Measurements from ENCODE around the gene SINHCAF. TPM values are rescaled to one million over a fixed set of nuclear protein-coding genes. Genes with fewer than 3 reads are reported as not detected.
A peak's percentile ranks its signal among the peaks of the same experiment; 100 is the strongest.

Gene SINHCAF
- total RNA-seq, 1 donor from 2014 or later: 115 TPM

DNA sequence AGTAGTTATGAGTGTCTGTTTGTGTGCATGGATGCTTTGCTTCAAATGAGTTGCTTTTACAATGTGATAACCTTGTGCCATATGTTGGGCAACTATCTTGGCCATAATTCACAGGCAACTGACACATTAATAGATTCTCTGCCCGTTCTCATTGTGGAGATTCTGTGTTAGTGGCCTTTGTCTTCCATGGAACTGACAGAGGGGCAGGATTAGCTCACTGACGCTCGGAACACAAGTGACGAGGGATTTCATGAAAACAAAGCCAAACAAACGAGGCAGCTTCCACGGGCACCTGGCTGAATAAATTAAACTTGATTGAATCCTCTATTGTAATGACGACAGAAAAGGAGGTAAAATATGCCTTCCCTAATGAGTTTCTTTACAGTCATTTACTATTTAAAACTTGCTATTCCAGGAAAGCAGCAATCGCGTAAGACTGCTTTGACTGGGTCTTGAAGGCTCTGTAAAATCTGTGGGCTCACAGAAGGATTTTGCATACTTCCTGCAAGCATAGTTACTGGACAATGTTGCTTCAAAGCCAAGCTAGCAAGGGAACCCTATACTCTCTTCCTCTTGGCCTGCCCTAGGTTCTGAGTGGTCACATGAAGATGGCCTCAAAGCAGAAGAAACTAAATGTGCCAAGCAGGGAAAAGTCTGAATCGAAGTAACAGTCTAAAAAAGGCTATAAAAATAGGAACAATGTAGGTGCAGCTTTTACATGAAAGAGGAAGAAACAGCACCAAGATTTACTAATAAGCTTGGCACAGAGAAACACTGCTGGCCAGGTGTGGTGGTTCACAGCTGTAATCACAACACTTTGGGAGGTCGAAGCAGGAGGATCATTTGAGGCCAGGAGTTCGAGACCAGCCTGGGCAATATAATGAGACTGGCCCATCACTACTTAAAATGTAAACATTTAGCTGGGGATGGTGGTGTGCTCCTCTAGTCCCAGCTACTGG lies 28.1 kb upstream of the SINHCAF start:
- Mint-ChIP-seq H3K36me3 (ENCODE audit: low read depth, unreplicated experiment) (no peaks in the 10 kb centered on the region), H3K9me3 (ENCODE audit: unreplicated experiment) (no peaks in the 10 kb centered on the region), H3K4me1 (ENCODE audit: low read depth, unreplicated experiment) (no peaks in the 10 kb centered on the region), H3K27me3 (ENCODE audit: low read depth, unreplicated experiment) (no peaks in the 10 kb centered on the region), H3K27ac (ENCODE audit: unreplicated experiment) (no peak overlapping the region), H3K4me3 (ENCODE audit: unreplicated experiment) (no peak overlapping the region)
- Histone ChIP-seq H3K9me3 (ENCODE audit: insufficient read depth, low read depth, low read length) (no peaks in the 10 kb centered on the region), H3K4me1 (ENCODE audit: insufficient read depth, low read length) (no peaks in the 10 kb centered on the region), H2AFZ (ENCODE audit: low read depth, low read length) (peak overlapping the region; percentile 9), H3K4me3 (ENCODE audit: insufficient read depth, low read depth, low read length) (no peak overlapping the region), H3K27me3 (ENCODE audit: insufficient read depth, low read length) (no peaks in the 10 kb centered on the region), H3K4me2 (ENCODE audit: low read length) (peak overlapping the region; percentile 6), H3K9ac (ENCODE audit: low read length) (no peak overlapping the region), H3K36me3 (ENCODE audit: insufficient read depth, low read length) (no peaks in the 10 kb centered on the region), H3K79me2 (ENCODE audit: insufficient read depth, low read length) (no peaks in the 10 kb centered on the region), H4K20me1 (ENCODE audit: insufficient read depth, low read length) (no peaks in the 10 kb centered on the region), H3K27ac (ENCODE audit: low read depth, low read length) (no peak overlapping the region)
- FAIRE-seq (no peak), DNase-seq (ENCODE audit: low read depth) (no peak)
- TF ChIP-seq, protein P1, sequence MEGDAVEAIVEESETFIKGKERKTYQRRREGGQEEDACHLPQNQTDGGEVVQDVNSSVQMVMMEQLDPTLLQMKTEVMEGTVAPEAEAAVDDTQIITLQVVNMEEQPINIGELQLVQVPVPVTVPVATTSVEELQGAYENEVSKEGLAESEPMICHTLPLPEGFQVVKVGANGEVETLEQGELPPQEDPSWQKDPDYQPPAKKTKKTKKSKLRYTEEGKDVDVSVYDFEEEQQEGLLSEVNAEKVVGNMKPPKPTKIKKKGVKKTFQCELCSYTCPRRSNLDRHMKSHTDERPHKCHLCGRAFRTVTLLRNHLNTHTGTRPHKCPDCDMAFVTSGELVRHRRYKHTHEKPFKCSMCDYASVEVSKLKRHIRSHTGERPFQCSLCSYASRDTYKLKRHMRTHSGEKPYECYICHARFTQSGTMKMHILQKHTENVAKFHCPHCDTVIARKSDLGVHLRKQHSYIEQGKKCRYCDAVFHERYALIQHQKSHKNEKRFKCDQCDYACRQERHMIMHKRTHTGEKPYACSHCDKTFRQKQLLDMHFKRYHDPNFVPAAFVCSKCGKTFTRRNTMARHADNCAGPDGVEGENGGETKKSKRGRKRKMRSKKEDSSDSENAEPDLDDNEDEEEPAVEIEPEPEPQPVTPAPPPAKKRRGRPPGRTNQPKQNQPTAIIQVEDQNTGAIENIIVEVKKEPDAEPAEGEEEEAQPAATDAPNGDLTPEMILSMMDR (IDR thresholded peaks at IDR 0.05; ENCODE audit: insufficient read depth, low read depth, low read length): no peak
- no peak for TF ChIP-seq EZH2 (IDR thresholded peaks at IDR 0.05; ENCODE audit: insufficient read depth, low read length)

DNA sequence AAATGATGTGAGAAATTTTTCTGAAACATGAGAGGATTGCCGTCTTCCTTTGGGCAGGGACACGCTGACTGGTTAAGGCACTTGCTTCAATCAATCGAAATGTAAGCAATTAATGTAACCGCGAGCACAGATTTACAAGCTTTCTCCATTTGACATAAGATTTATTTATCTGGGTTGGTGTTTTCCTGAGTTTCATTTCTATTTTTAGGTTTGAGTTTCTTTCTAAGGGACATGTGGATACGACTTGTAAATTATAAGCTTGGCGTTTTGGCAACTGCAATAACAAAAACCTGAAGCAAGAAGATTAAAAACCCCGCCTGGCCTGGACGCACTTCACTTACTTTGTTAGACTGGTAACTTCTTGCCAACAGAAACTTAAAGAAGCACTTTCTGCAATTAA lies 20.3 kb upstream of the SINHCAF start:
- FAIRE-seq: no peak

More for the DNA sequence above, 20.3 kb upstream of the SINHCAF start:
- H3K27ac Mint-ChIP-seq (ENCODE audit: unreplicated experiment): no peak overlapping the region
- no peaks in the 10 kb centered on the region for H3K4me1 ChIP-seq (ENCODE audit: insufficient read depth, low read length)
- H3K9me3 ChIP-seq (ENCODE audit: insufficient read depth, low read depth, low read length): no peaks in the 10 kb centered on the region
- H4K20me1 ChIP-seq (ENCODE audit: insufficient read depth, low read length): no peaks in the 10 kb centered on the region
- TF ChIP-seq, protein P1 (IDR thresholded peaks at IDR 0.05; ENCODE audit: insufficient read depth, low read depth, low read length): no peak
- no peak for TF ChIP-seq EZH2 (IDR thresholded peaks at IDR 0.05; ENCODE audit: insufficient read depth, low read length)
- no peak overlapping the region for H3K4me3 ChIP-seq (ENCODE audit: insufficient read depth, low read depth, low read length)
- H2AFZ ChIP-seq (ENCODE audit: low read depth, low read length): no peak overlapping the region
- H3K79me2 ChIP-seq (ENCODE audit: insufficient read depth, low read length): no peaks in the 10 kb centered on the region
- H3K9ac ChIP-seq (ENCODE audit: low read length): no peak overlapping the region
- peaks cover 2% of the 10 kb centered on the region for H3K27me3 ChIP-seq (ENCODE audit: insufficient read depth, low read length)
- no peaks in the 10 kb centered on the region for H3K4me1 Mint-ChIP-seq (ENCODE audit: low read depth, unreplicated experiment)
- no peaks in the 10 kb centered on the region for H3K36me3 ChIP-seq (ENCODE audit: insufficient read depth, low read length)
- DNase-seq (ENCODE audit: low read depth): no peak
- no peaks in the 10 kb centered on the region for H3K36me3 Mint-ChIP-seq (ENCODE audit: low read depth, unreplicated experiment)
- no peaks in the 10 kb centered on the region for H3K9me3 Mint-ChIP-seq (ENCODE audit: unreplicated experiment)
- H3K4me2 ChIP-seq (ENCODE audit: low read length): no peak overlapping the region
- H3K27ac ChIP-seq (ENCODE audit: low read depth, low read length): no peak overlapping the region
- no peaks in the 10 kb centered on the region for H3K27me3 Mint-ChIP-seq (ENCODE audit: low read depth, unreplicated experiment)
- H3K4me3 Mint-ChIP-seq (ENCODE audit: unreplicated experiment): no peak overlapping the region

Data from astrocyte (in vitro differentiated cells and primary cell).